Measurements from ENCODE around the gene PRRC2C.
A peak's percentile ranks its signal among the peaks of the same experiment; 100 is the strongest.
"Not testable (repeated sequence)": the region's sequence is repeated elsewhere in the genome, so short reads cannot be mapped to it uniquely, and the experiment has no call there.

Gene PRRC2C

DNA sequence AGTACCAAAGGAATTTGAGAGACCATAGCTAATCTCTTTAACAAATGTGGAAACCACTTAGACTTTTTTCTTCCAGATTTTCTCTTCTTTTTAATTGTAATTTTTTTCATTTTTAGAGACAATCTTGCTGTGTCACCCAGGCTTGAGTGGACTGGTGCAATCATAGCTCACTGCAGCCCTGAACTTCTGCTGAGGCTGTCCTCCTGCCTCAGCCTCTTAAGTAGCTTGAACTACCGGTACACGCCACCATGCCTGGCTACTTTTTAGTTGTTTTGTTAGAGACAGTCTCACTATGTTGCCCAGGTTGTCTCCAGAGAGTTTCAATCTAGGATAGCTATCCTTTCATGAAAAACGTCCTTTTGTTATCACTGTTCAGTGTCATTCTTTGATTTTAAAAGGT lies 15.0 kb downstream of the PRRC2C start:
- DNase-seq (ENCODE audit: low read depth, low spot score) = no peak

DNA sequence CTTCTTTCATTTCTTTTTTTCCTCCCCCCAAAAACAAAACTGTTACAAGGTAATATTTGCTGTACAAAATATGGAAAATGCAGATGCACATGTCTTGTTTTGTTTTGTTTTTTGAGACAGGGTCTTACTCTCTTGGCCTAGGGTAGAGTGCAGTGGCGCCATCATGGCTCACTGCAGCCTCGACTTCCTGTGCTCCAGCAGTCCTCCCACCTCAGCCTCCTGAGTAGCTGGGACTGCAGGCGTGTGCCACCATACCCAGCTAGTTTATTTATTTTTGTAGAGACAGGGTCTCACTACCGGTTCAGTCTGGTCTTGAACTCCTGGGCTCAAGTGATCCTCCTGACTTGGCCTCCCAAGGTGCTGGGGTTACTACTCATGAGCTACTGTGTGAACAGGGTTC lies 15.5 kb downstream of the PRRC2C start:
- DNase-seq (ENCODE audit: low read depth, low spot score) = no peak

DNA sequence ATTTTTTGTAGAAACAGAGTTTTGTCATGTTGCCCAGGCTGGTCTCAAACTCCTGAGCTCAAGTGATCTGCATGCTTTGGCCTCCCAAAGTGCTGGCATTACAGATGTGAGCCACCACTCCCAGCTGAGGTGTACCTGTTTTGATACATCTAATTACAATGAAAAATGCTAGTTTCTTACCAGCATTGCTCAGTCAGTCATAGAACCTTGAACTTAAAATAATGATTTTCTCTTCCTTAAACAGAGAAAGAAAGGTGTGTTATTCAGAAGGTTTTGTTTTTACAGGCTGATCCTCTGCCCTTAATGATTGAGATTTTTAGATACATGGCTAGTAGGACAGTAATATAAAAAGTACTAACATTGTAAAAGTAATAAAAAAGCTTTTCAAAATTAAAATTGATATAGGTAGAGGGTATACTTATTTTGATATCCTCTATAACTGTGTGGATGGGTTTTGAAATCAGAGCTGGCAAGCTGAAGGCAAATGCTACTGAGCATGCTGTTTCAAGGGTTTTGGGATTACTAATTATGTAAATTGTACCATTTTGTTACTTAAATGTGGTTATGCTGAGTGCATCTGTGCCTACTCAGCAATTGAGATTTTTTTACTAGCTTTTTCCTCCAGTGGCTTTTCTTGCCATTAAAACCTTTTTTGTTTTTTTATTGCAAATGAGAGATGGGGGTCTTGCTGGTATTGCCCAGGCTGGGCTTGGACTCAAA lies 16.1 kb downstream of the PRRC2C start:
- DNase-seq (ENCODE audit: low read depth, low spot score) = no peak

DNA sequence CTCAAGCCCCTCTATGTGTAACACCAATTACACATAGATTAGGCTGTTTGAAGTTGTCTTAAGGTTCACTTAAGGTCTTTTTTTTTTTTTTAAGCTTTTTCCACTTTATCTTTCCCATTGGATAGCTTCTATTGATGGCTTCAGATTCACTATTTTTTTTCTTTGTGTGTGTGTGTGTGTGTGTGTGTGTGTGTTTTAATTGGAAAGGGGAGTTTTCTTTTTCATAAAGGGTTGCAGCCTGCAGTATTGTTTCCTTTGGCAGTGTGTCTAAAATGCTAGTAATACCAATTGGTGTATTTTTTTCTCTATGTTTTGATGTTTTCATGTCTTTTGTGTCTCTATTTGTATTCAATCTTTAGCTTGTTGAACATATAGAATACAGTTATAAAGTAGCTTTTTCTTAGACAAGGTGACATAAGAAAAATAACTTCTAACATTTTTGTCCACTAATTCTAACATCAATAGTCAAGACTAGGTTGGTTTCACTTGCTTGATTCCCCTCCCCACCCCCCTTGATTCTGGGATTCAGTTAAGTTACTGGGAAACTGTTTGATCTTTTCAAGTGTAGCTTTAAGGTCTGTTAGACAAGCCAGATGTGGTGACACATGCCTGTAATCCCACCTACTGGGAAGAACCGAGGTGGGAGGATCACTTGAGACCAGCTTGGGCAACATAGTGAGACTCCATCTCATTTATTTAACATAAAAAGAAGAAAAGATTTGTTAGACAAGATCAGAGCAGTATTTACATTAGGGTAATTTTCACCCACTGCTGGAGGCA lies 21.4 kb downstream of the PRRC2C start:
- peak; percentile 50 for DNase-seq (ENCODE audit: low read depth, low spot score)

DNA sequence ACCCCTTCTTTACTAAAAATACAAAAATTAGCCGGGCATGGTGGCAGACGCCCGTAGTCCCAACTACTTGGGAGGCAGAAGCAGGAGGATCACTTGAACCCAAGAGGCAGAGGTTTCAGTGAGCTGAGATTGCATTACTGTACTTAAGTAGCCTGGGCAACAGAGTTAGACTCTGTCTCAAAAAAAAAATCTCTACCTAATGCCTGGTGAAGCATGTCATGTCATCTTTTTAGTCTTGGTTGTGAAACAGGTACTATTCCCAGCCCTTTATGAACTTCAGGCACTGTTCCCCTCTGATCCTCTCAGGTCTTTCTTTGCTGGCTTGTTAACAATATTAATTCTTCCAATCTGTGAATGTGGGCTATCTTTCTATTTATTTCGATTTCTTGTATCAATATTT lies 22.1 kb downstream of the PRRC2C start:
- no peak for DNase-seq (ENCODE audit: low read depth, low spot score)

DNA sequence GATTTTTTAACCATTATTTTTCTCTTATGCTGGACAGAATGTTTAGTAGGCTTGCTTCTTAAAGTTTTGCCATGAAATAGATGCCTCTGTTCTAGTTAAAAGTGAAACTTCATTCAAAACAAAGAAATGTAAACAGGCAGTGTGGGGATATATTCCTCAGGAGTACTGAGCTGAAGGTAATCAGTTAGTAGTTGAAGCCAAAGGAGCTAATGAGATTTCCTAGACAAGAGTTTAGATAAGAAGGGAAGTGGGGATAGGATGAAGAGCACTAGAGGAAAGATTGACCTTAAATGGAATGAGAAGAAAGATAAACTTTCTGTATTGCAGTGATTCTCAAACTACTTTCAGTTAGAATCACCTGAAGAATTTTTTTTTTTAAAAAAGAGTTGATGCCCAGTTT lies 23.9 kb downstream of the PRRC2C start:
- DNase-seq (ENCODE audit: low read depth, low spot score) = peak; percentile 55

DNA sequence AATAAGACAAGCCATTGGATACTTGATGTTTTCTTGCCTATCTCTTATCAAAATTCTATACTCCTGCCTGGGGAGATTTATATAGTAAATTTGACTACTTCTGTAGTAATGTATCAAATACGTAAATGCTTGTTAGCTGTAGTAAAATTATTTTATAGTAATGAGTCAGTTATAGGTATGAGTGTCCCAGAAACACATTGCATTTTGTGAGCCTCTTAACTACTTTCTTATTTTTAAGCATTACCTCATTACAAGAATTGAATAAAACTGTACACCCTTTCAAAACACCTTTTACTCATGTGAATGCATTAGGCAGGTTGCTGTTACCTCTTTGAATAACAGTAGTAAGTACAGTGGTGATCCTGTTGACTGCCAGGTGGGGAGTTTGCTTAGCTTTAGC lies 28.4 kb downstream of the PRRC2C start:
- no peak for DNase-seq (ENCODE audit: low read depth, low spot score)

DNA sequence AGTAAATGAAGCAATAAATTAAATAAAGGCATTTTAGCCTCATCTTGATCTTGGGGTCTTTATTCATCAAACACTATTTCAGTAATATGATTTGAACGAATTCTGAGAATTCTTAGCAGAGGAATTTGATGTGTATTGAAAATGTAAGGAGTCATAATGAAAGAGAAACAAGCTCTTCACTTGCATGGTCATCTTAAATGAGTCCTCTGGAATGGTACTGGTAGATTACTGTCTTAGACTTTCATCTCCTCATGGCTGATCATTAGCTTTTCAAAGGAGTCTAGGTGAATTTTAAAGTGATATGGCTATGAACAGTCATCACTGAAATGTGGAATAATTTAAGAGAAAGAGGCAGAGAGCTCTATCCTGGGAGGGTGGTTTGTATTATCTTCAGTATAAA lies 30.0 kb downstream of the PRRC2C start:
- DNase-seq (ENCODE audit: low read depth, low spot score) = no peak

DNA sequence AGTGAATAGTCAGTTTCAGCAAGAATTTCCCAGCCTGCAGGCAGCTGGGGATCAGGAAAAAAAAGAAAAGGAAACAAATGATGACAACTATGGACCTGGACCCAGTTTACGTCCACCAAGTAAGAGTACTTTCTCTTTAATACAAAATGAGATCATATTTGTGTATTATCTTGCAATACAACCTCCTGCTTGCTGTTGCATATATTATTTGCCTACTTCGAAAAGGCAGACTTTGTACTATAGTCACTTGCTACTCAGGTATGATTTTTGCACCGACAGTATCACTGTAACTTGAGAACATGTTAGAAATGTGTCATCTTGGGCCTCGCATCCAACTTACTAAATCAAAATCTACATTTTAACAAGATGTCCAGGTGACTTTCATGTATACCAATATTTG lies 30.4 kb downstream of the PRRC2C start:
- DNase-seq (ENCODE audit: low read depth, low spot score) = no peak

DNA sequence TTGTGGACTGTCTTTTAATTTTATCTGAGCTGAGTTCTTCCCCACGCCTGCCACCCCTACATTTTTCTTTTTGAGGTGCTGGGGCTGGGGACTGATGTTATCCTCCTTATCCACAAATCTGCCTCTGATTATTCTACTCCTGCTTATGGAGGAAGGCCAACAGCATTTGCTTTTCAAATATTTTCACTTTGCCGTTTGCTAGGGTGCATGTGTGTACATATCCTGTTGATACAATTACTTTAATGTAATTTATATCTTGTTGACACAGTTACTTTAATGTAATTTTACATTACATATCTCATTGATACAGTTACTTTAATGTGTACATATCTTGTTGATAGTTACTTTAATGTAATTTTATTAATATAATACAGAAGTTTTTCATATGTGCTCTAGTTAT lies 36.2 kb downstream of the PRRC2C start:
- DNase-seq (ENCODE audit: low read depth, low spot score) = no peak

DNA sequence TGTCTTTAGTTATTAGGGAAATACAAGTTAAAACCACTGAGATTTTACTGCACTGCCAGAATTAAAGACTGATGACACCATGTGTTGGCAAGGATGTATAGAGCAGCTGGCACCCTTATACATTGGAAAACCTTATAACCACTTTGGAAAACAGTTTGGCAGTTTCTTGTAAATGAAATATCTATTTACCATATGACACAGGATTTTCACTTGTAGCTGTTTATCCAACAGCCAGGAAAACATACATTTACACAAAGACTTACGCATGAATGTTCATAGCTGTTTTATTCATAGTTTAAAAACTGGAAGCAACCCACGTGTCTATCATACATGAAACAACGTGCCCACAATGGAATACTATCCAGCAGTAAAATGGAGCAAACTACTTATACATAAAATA lies 45.3 kb downstream of the PRRC2C start:
- DNase-seq (ENCODE audit: low read depth, low spot score) = no peak

DNA sequence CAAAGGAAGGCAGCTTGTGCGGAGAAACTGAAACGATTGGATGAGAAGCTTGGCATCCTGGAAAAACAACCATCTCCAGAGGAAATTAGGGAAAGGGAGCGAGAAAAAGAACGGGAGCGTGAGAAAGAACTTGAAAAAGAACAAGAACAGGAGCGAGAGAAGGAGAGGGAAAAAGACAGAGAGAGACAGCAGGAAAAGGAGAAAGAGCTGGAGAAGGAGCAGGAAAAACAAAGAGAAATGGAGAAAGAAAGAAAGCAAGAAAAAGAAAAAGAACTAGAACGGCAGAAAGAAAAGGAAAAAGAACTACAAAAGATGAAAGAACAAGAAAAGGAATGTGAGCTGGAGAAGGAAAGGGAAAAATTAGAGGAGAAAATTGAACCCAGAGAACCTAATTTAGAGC lies 47.2 kb downstream of the PRRC2C start:
- DNase-seq (ENCODE audit: low read depth, low spot score) = no peak

DNA sequence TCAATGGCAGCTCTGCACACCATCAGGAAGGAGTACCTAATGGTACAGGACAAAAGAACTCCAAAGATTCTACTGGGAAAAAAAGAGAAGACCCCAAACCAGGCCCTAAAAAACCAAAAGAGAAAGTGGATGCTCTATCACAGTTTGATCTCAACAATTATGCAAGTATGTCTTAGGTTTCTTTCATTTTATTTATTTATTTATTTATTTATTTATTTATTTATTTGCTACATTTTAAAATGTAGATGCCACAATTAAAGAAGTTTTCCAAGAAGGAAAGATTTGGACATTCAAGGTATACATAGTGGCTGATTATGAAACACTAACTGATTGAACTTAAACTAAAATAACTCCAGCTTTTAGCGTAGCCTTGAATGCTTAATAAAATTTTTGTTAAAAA lies 60.2 kb downstream of the PRRC2C start:
- no peak for DNase-seq (ENCODE audit: low read depth, low spot score)

DNA sequence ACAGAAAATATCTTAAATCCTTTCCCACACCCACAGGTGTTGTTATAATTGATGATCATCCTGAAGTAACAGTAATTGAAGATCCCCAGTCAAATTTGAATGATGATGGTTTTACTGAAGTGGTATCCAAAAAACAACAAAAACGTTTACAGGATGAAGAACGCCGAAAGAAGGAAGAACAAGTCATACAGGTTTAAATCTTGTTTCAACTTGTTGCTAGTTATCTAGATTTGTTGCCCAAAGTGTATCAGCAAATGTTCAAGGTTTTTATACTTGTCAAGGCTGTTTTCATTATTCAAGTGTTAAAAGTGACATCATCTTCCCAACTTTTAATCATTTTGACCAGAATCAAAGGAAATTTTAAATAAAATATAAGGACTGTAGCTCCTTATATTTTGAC lies 64.7 kb downstream of the PRRC2C start:
- DNase-seq (ENCODE audit: low read depth, low spot score) = no peak

DNA sequence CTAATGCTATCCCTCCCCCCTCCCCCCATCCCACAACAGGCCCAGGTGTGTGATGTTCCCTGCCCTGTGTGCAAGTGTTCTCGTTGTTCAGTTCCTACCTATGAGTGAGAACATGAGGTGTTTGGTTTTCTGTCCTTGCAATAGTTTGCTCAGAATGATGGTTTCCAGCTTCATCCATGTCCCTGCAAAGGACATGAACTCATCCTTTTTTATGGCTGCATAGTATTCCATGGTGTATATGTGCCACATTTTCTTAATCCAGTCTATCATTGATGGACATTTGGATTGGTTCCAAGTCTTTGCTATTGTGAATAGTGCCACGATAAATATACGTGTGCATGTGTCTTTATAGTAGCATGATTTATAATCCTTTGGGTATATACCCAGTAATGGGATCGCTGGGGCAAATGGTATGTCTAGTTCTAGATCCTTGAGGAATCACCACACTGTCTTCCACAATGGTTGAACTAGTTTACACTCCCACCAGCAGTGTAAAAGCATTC lies 65.3 kb downstream of the PRRC2C start:
- DNase-seq (ENCODE audit: low read depth, low spot score) = not testable (repeated sequence)

DNA sequence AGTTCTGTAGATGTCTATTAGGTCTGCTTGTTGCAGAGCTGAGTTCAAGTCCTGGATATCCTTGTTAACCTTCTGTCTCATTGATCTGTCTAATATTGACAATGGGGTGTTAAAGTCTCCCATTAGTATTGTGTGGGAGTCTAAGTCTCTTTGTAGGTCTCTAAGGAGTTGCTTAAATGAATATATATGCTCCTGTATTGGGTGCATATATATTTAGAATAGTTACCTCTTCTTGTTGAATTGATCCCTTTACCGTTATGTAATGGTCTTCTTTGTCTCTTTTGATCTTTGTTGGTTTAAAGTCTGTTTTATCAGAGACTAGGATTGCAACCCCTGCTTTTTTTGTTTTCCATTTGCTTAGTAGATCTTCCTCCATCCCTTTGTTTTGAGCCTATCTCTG lies 68.6 kb downstream of the PRRC2C start:
- DNase-seq (ENCODE audit: low read depth, low spot score) = not testable (repeated sequence)

DNA sequence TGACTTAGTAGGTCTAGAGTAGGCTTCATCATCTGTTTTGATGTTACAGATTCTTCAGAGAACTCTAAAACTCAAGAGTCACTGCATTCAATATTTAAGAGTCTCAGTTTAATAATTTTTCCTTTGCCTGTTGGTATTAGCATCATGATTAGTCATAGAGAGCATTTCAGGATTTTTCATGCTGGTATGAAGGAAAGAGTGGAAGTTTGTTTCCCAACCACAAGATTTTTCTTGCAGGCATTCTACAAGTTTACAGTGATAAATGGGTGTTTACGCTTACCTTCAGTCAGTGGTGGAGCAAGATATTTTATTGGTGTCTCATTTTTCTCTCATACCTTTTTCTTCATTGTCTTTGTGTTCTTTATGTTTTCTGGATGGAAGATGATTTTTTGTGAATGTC lies 78.3 kb downstream of the PRRC2C start:
- DNase-seq (ENCODE audit: low read depth, low spot score) = peak; percentile 52

DNA sequence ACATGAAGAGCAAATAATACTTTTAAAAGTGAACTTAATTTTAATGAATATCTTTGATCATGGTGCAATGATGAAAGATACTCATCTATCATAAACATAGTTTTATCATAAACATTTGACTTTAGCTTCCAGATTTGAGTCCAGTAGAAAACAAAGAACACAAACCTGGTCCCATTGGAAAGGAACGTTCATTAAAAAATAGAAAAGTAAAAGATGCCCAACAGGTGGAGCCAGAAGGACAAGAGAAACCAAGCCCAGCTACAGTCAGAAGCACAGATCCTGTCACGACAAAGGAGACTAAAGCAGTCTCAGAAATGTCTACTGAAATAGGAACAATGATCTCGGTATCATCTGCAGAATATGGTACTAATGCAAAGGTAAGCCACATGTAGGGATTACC lies 81.1 kb downstream of the PRRC2C start:
- DNase-seq (ENCODE audit: low read depth, low spot score) = no peak

DNA sequence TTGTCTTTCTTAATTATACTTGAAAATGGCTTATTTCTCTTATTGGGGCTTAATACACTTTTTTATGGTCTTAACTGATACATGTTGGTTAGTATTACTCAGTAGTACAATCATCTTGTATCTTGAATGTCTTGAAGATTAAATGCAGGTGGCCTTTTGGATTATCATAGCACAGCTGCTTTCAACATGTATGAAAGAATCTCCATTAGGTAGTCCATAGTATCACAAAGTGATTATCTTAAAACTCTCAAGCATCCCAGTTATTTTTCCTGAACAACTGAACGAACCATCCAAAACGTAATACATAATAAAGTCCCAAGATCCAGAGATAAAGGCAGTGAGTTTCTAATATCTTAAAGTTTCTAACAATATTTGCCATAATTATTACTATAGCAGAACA lies 85.0 kb downstream of the PRRC2C start:
- no peak for DNase-seq (ENCODE audit: low read depth, low spot score)

DNA sequence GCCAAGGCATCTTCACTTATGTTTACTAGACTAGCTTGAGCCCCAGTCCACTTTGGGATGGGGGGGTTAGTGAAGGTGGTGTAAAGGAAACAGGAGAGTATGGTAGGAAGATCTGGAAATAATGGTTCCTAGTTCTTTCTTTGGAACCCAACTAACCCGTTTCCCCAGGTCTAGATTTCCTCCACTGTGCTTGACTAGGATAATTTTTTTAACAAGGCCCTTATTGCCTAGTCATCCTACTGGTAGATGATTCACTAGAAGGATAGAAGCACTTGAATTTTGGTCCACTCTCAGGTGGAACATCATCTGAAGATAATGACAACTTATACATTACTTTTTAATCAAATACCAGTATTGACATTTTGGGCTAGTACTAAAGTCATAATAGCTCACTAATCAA lies 90.8 kb downstream of the PRRC2C start:
- no peak for DNase-seq (ENCODE audit: low read depth, low spot score)

DNA sequence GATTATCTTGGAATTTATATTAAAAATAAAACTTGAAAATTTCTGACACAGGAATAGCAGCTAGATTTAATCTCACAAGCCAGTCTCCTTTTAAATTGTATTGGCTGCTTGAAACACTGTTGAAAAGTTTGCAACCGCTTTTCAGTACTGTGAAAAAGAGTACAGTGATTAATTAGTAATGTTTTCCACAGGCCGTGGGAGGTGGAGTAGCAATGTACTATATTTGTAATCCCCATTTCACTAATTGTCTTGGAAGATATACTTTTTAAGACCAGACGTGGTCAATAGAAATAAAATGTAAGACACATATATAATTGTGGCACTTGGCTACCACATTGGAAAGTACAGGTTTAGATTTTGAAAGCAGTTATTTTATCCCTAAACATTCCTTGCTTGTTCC lies 95.9 kb downstream of the PRRC2C start:
- DNase-seq (ENCODE audit: low read depth, low spot score) = no peak

DNA sequence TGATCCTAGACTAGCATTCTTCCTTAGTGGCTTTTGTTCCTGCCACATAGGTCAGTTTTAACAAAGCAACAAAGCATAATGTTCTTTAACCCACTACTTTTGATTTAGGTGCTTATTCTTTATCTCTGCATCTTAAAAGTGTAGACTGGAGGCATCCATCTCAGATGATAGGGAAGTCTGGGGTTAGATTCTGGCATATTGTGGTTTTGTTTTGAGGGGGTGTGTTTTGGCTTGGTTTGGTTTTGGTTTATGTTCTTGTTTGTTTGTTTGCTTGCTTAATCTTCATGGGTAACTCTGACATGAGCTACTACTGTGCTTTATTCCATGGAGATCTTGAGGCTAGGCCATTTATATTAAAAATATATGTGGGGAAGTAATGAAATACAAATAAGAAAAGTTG lies 96.4 kb downstream of the PRRC2C start:
- DNase-seq (ENCODE audit: low read depth, low spot score) = no peak

DNA sequence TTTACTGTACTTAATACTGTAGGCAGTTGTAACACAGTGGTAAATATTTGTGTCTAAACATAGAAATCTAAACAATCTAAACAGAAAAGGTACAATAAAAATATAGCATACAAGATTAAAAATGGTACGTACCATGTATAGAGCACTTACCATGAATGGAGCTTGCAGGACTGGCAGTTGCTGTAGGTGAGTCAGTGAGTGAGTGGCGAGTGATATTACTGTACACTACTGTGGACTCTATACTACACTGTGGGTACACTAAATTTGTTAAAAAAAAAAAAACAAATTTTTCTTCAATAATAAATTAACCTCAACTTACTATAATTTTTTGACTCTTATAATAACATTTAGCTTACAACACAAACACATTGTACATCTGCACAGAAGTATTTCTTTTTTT lies 97.3 kb downstream of the PRRC2C start:
- no peak for DNase-seq (ENCODE audit: low read depth, low spot score)
